HEK293 (cell line): ENCODE measurements around the gene RNF181.
A peak's percentile ranks its signal among the peaks of the same experiment; 100 is the strongest.

Experiments
- CTCF ChIA-PET: fragments of 350-600 bp; formaldehyde crosslinking; extraction: SDS; loops from one replicate; lab custom pipeline; 2021; ENCODE audit warnings: antibody characterized with exemption; lab: Yijun Ruan, JAX
- POLR2A ChIA-PET: fragments of 300-600 bp; formaldehyde crosslinking; extraction: SDS; loops from one replicate; lab custom pipeline; 2020; ENCODE audit warnings: antibody characterized with exemption, inconsistent platforms; lab: Yijun Ruan, JAX
- H3K27ac ChIP-seq: fragments of 200-500 bp; sonication (Bioruptor generic); 2 replicates; pipeline ENCODE4 v1.5.1; 2014; ENCODE audit warnings: low read depth, low read length, control low read depth, inconsistent platforms; ENCODE audit errors: extremely low read depth
- H3K36me3 ChIP-seq, 2 experiments: fragments of 200-500 bp in 1 of 2; sonication (Bioruptor generic) in 1 of 2; 1 replicate in 1 of 2; 2 replicates in 1 of 2; pipeline ENCODE4 v1.5.1; 2014 to 2017; ENCODE audit warnings: inconsistent platforms in 2 of 2, low read length in 2 of 2; ENCODE audit not compliant: control insufficient read depth in 2 of 2, insufficient read depth in 1 of 2
- H3K4me1 ChIP-seq: fragments of 200-500 bp; sonication (Bioruptor generic); 2 replicates; pipeline ENCODE4 v1.5.1; 2014; ENCODE audit warnings: mild to moderate bottlenecking, low read length, inconsistent platforms; ENCODE audit not compliant: control insufficient read depth, insufficient read depth
- H3K4me3 ChIP-seq: 2 replicates; pipeline ENCODE4 v1.5.1; 2011; ENCODE audit warnings: low read depth, mild to moderate bottlenecking, control low read depth, low read length, moderate library complexity
- H3K9me3 ChIP-seq: fragments of 200-500 bp; sonication (Bioruptor generic); 2 replicates; pipeline ENCODE4 v1.5.1; 2014; ENCODE audit warnings: low read depth, low read length, inconsistent platforms; ENCODE audit not compliant: control insufficient read depth, insufficient read depth
- MEIS1 ChIP-seq: sonication (generic); formaldehyde crosslinking; IDR thresholded peaks from 2 replicates; pipeline ENCODE4 v1.8.1; 2022; ENCODE audit warnings: missing genetic modification reagents, mild to moderate bottlenecking, borderline replicate concordance
- PATZ1 ChIP-seq: fragments of 450-650 bp; formaldehyde crosslinking; IDR thresholded peaks from 2 replicates; pipeline ENCODE4 v1.5.1; 2016; ENCODE audit warnings: missing biosample characterization, missing genetic modification characterization
- SP2 ChIP-seq: fragments of 450-650 bp; formaldehyde crosslinking; IDR thresholded peaks from 2 replicates; pipeline ENCODE4 v1.5.1; 2016; ENCODE audit warnings: missing biosample characterization, missing genetic modification characterization
- SP3 ChIP-seq: fragments of 450-650 bp; formaldehyde crosslinking; IDR thresholded peaks from 2 replicates; pipeline ENCODE4 v1.5.1; 2016; ENCODE audit warnings: missing biosample characterization, missing genetic modification characterization
- TCF7L2 ChIP-seq: IDR thresholded peaks from 2 replicates; pipeline ENCODE4 v1.6.1; 2011; ENCODE audit warnings: low read depth, mild to moderate bottlenecking, inconsistent platforms, low read length, moderate library complexity, borderline replicate concordance
- TSHZ1 ChIP-seq: fragments of 450-650 bp; formaldehyde crosslinking; IDR thresholded peaks from 2 replicates; pipeline ENCODE4 v1.5.1; 2016; ENCODE audit warnings: missing biosample characterization, missing genetic modification characterization, borderline replicate concordance
- ZBTB17 ChIP-seq: fragments of 450-650 bp; formaldehyde crosslinking; IDR thresholded peaks from 2 replicates; pipeline ENCODE4 v1.5.1; 2016; ENCODE audit warnings: missing biosample characterization, missing genetic modification characterization
- ZBTB21 ChIP-seq: fragments of 450-650 bp; formaldehyde crosslinking; IDR thresholded peaks from 2 replicates; pipeline ENCODE4 v1.5.1; 2017; ENCODE audit warnings: missing biosample characterization, missing genetic modification characterization
- ZBTB6 ChIP-seq: fragments of 450-650 bp; formaldehyde crosslinking; IDR thresholded peaks from 2 replicates; pipeline ENCODE4 v1.5.1; 2017; ENCODE audit warnings: missing biosample characterization, missing genetic modification characterization
- ZBTB7A ChIP-seq: fragments of 450-650 bp; formaldehyde crosslinking; IDR thresholded peaks from 2 replicates; pipeline ENCODE4 v1.5.1; 2016; ENCODE audit warnings: low read depth, missing biosample characterization, missing genetic modification characterization
- ZFP69B ChIP-seq: fragments of 450-650 bp; formaldehyde crosslinking; IDR thresholded peaks from 2 replicates; pipeline ENCODE4 v1.5.1; 2016; ENCODE audit warnings: missing biosample characterization, missing genetic modification characterization
- ZNF169 ChIP-seq: fragments of 450-650 bp; formaldehyde crosslinking; IDR thresholded peaks from 2 replicates; pipeline ENCODE4 v1.5.1; 2016; ENCODE audit warnings: missing biosample characterization, missing genetic modification characterization
- ZNF248 ChIP-seq: fragments of 450-650 bp; formaldehyde crosslinking; IDR thresholded peaks from 2 replicates; pipeline ENCODE4 v1.5.1; 2017; ENCODE audit warnings: missing biosample characterization, missing genetic modification characterization
- ZNF26 ChIP-seq: fragments of 450-650 bp; formaldehyde crosslinking; IDR thresholded peaks from 2 replicates; pipeline ENCODE4 v1.5.1; 2016; ENCODE audit warnings: missing biosample characterization, missing genetic modification characterization
- ZNF292 ChIP-seq: fragments of 450-650 bp; formaldehyde crosslinking; IDR thresholded peaks from 2 replicates; pipeline ENCODE4 v1.5.1; 2016; ENCODE audit warnings: low read depth, missing biosample characterization, missing genetic modification characterization, borderline replicate concordance
- ZNF362 ChIP-seq: fragments of 450-650 bp; formaldehyde crosslinking; IDR thresholded peaks from 2 replicates; pipeline ENCODE4 v1.5.1; 2016; ENCODE audit warnings: missing biosample characterization, missing genetic modification characterization
- ZNF529 ChIP-seq: fragments of 450-650 bp; formaldehyde crosslinking; IDR thresholded peaks from 2 replicates; pipeline ENCODE4 v1.5.1; 2017; ENCODE audit warnings: missing genetic modification characterization, missing biosample characterization; ENCODE audit not compliant: insufficient replicate concordance
- ZNF623 ChIP-seq: fragments of 450-650 bp; formaldehyde crosslinking; IDR thresholded peaks from 2 replicates; pipeline ENCODE4 v1.5.1; 2016; ENCODE audit warnings: missing biosample characterization, missing genetic modification characterization
- ZNF704 ChIP-seq: fragments of 450-650 bp; formaldehyde crosslinking; IDR thresholded peaks from 2 replicates; pipeline ENCODE4 v1.5.1; 2016; ENCODE audit warnings: missing biosample characterization, missing genetic modification characterization
- ZNF747 ChIP-seq: fragments of 450-650 bp; formaldehyde crosslinking; IDR thresholded peaks from 2 replicates; pipeline ENCODE4 v1.5.1; 2016; ENCODE audit warnings: missing biosample characterization, missing genetic modification characterization
- ZNF777 ChIP-seq: fragments of 450-650 bp; formaldehyde crosslinking; IDR thresholded peaks from 2 replicates; pipeline ENCODE4 v1.5.1; 2017; ENCODE audit warnings: missing biosample characterization, missing genetic modification characterization, borderline replicate concordance

RNF181 gene

GRCh38 chr2:85575739-85576138, 19.8 kb upstream of the RNF181 start (continued):
- TF ChIP-seq ZNF704 (tag by site-specific recombination) (no peak), ZNF777 (tag by site-specific recombination) (no peak), ZBTB6 (tag by site-specific recombination) (no peak), MEIS1 (CRISPR knock-in tag) (no peak), ZNF529 (tag by site-specific recombination) (no peak), ZBTB7A (tag by site-specific recombination) (no peak), TSHZ1 (tag by site-specific recombination) (no peak), ZBTB21 (tag by site-specific recombination) (no peak), TCF7L2 (no peak), ZNF248 (tag by site-specific recombination) (no peak), ZNF169 (no peak)

- H3K9me3 ChIP-seq, result no peaks in the 10 kb centered on the region
- peak overlapping the region; percentile 55 for H3K4me3 ChIP-seq
- peaks cover 0 to 7% of the 10 kb centered on the region in 2 experiments; a peak in 2 of 3 replicates for H3K36me3 ChIP-seq
- H3K4me1 ChIP-seq, result peaks cover 14% of the 10 kb centered on the region
- POLR2A ChIA-PET, result interaction anchor here (0.6 to 3.8 kb wide), 14 partner anchors 8 to 223 kb away, joined by 3 to 38 read pairs (median 6); partner anchors contain the start of genes C2orf68, ELMOD3, GGCX and RETSAT
- TF ChIP-seq ZNF747 (no peak), ZBTB17 (peak; percentile 43), ZNF362 (tag by site-specific recombination) (peak; percentile 91)
- TF ChIP-seq, all 188 proteins: peak for 2
- CTCF ChIA-PET, result interaction anchor here (0.6 to 1.3 kb wide), 3 partner anchors 13 to 25 kb away, joined by 3 to 4 read pairs (median 3); partner anchors contain the start of gene RNF181
- peak overlapping the region; percentile 56; the same call in 1 of the 2 replicates for H3K27ac ChIP-seq
Observed at GRCh38 chr2:85577063-85577385, 18.5 kb upstream of the RNF181 start.

- Histone ChIP-seq H3K36me3 (peaks cover 0 to 13% of the 10 kb centered on the region in 2 experiments; a peak in 2 of 3 replicates), H3K4me3 (peak within 1 kb of the TSS; percentile 55), H3K9me3 (no peaks in the 10 kb centered on the region), H3K4me1 (peaks cover 14% of the 10 kb centered on the region), H3K27ac (peak within 1 kb of the TSS; percentile 56)
- ChIA-PET POLR2A (interaction anchor here (0.6 to 3.8 kb wide), 16 partner anchors 8 to 223 kb away, joined by 3 to 38 read pairs (median 6); partner anchors contain the start of genes C2orf68, ELMOD3, GGCX and RETSAT), CTCF (interaction anchor here (0.6 to 1.3 kb wide), 5 partner anchors 14 to 159 kb away, joined by 3 to 4 read pairs (median 3); partner anchors contain the start of genes RNF181 and SH2D6)
- TF ChIP-seq ZFP69B (tag by site-specific recombination) (no peak), SP3 (tag by site-specific recombination) (peak; percentile 50; the same call in 1 of the 2 replicates), ZNF26 (tag by site-specific recombination) (no peak), SP2 (tag by site-specific recombination) (peak; percentile 71), ZNF623 (no peak), ZNF292 (tag by site-specific recombination) (no peak), PATZ1 (tag by site-specific recombination) (peak; percentile 42)
Observed at GRCh38 chr2:85577386-85578242, 17.9 kb upstream of the RNF181 start, which contains the start of gene VAMP8. TSS of gene VAMP8 (plus strand) at chr2:85577586. CDS start at chr2:85577647, 61 bp downstream.
